ENCODE results near the gene ACTR2.

- TF ChIP-seq CTCF (IDR thresholded peaks at IDR 0.05; ENCODE audit: insufficient read depth, low read length, poor library complexity, severe bottlenecking) (no peak), EZH2phosphoT487 (conservative IDR thresholded peaks at IDR 0.05; ENCODE audit: low read length) (no peak)
Observed at GRCh38 chr2:65294701-65295100, 67.1 kb downstream of the ACTR2 start.

All from SU-DHL-6 (cell line).